Loucy (cell line): ENCODE results near the gene PPP4R4.

ENCODE experiments used
- CTCF ChIP-seq: fragments of 200-600 bp; sonication (generic); conservative IDR thresholded peaks from 2 replicates; pipeline ENCODE4 v1.5.1; 2014; ENCODE audit warnings: mild to moderate bottlenecking, antibody characterized with exemption, low read length
- EZH2phosphoT487 ChIP-seq: fragments of 200-600 bp; IDR thresholded peaks from 2 replicates; pipeline ENCODE4 v1.6.1; 2018; ENCODE audit warnings: antibody characterized with exemption, mild to moderate bottlenecking, moderate library complexity, borderline replicate concordance

- TF ChIP-seq CTCF (no peak), EZH2phosphoT487 (no peak)
Observed at GRCh38 chr14:94129758-94130414, 44.2 kb upstream of the PPP4R4 start.
